ENCODE measurements around the gene ATP2B3.

The ATP2B3 gene

DNA sequence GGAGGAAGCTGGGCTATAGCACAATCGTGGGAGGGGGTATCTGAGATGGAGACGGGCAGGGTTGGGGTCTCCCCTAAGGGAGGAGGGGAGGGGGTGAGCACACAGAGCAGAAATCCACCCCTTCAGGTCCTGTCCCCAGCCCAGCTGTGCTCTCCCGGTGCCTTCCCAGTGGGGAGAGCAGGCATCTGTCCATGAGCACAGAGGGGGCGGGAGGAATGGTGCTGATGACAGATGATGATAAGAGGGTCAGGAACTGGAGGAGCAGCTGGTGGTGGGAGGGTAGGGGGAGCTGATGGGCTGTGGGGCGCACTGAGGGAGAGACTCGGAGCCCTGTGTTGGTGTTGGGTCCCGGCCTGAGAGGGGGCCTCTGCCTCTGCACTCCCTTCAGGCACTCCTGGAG is 8.6 kb downstream of the ATP2B3 start:
- H3K27me3 ChIP-seq (ENCODE audit: control insufficient read depth in 5 of 5, insufficient read depth in 4 of 5, low read length in 5 of 5), result peaks cover 14 to 75% (median 66%) of the 10 kb centered on the region in 5 donors

DNA sequence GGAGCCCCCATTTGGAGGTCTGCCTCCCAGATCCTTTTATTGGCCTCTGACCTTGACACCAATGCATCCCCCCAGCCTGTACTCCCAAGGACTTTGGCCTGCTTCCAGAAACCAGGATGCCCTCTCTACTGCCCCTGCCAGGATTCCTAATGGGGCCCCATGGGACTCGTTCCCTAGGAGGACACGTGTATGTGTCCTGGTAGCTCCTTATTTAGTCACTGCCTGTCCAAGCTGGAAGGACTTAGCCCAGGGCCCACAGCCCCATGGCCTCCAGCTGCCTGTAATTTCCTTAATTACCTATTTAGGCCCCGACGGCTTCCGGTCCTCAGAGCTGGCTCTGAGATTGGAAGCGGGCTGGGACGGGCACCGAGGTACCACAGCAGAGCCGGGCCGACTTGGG is 9.4 kb downstream of the ATP2B3 start:
- H3K27me3 ChIP-seq (ENCODE audit: control insufficient read depth in 5 of 5, insufficient read depth in 4 of 5, low read length in 5 of 5), result peaks cover 14 to 77% (median 63%) of the 10 kb centered on the region in 5 donors
- H3K9ac ChIP-seq (ENCODE audit: low read length in 5 of 5), result no peak overlapping the region
- no peak overlapping the region for H3K4me3 ChIP-seq (ENCODE audit: low read depth in 1 of 5, low read length in 5 of 5)
- no peaks in the 10 kb centered on the region for H3K36me3 ChIP-seq (ENCODE audit: control insufficient read depth in 5 of 5, insufficient read depth in 5 of 5, low read length in 5 of 5)
- no peaks in the 10 kb centered on the region for H3K4me1 ChIP-seq (ENCODE audit: control insufficient read depth in 5 of 5, insufficient read depth in 5 of 5, low read length in 5 of 5)
- H3K27ac ChIP-seq (ENCODE audit: low read depth, low read length), result no peak overlapping the region
- H3K9me3 ChIP-seq (ENCODE audit: control insufficient read depth in 5 of 5, low read length in 5 of 5), result peaks cover 0 to 2% (median 0%) of the 10 kb centered on the region in 5 donors

More for the DNA sequence above, 8.6 kb downstream of the ATP2B3 start:
- H3K9me3 ChIP-seq (ENCODE audit: control insufficient read depth in 5 of 5, low read length in 5 of 5), result peaks cover 0 to 2% (median 0%) of the 10 kb centered on the region in 5 donors
- H3K36me3 ChIP-seq (ENCODE audit: control insufficient read depth in 5 of 5, insufficient read depth in 5 of 5, low read length in 5 of 5), result no peaks in the 10 kb centered on the region
- no peak overlapping the region for H3K9ac ChIP-seq (ENCODE audit: low read length in 5 of 5)
- no peak overlapping the region for H3K4me3 ChIP-seq (ENCODE audit: low read depth in 1 of 5, low read length in 5 of 5)
- H3K27ac ChIP-seq (ENCODE audit: low read depth, low read length), result no peak overlapping the region
- peaks cover 0 to 3% (median 0%) of the 10 kb centered on the region in 5 donors for H3K4me1 ChIP-seq (ENCODE audit: control insufficient read depth in 5 of 5, insufficient read depth in 5 of 5, low read length in 5 of 5)

DNA sequence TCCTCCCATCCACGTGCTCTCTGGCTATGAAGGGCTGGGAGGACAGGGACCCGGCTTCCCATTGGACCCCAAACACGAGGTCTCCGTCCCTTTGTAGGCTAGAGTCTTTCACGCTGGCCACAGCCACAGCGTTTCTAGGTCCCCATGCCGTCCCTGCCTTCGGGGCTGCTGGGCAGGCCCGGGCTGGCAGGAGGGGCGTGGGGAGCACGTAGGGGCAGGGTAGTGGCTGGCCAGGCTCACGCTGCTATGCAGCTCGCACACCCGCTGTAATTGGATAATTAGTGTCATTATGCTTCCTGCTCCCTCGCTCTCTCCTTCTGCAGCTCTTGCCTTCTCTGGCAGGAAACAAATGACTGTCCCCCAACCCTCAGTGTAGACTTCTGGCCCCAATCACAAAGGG is 9.8 kb downstream of the ATP2B3 start:
- Histone ChIP-seq H3K4me3 (ENCODE audit: low read depth in 1 of 5, low read length in 5 of 5) (no peak overlapping the region), H3K27me3 (ENCODE audit: control insufficient read depth in 5 of 5, insufficient read depth in 4 of 5, low read length in 5 of 5) (peaks cover 14 to 74% (median 59%) of the 10 kb centered on the region in 5 donors), H3K27ac (ENCODE audit: low read depth, low read length) (no peak overlapping the region), H3K9ac (ENCODE audit: low read length in 5 of 5) (no peak overlapping the region), H3K4me1 (ENCODE audit: control insufficient read depth in 5 of 5, insufficient read depth in 5 of 5, low read length in 5 of 5) (no peaks in the 10 kb centered on the region), H3K9me3 (ENCODE audit: control insufficient read depth in 5 of 5, low read length in 5 of 5) (peaks cover 0 to 2% (median 0%) of the 10 kb centered on the region in 5 donors), H3K36me3 (ENCODE audit: control insufficient read depth in 5 of 5, insufficient read depth in 5 of 5, low read length in 5 of 5) (no peaks in the 10 kb centered on the region)

DNA sequence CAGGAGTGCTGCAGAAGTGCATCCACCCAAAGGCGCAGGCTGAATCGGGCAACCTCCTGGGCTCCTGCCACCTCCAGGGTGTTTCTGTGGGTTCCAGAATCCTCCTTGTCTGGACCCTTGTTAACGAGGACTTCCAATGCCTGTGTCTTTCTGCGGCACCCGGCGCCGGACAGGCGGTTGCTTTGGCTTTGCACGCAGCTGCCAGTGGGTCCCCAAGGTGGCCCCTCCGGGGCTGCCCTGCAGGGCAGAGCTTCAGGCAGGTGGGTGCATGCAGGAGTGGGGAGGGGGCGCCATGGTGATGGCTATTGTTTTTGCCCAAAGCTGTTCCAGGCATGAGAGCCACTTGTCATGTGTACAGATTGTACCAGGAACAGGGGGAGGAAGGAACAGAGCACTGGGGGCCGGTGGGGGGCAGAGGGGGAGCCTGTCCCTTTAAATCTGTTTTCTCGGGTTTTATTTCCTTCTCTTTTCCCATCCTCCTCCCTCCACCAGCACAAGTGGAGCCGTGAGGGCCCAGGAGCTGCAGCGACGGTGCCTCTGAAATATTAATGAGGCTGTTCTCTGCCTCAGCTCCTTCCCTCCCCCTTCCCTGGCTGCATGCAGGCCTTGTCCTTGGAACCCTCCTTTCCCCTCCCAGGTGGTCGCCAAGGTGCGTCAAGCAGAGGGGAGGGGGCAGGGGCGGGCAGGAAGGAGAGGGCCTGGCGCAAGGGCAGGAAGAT is 13.1 kb downstream of the ATP2B3 start:
- Histone ChIP-seq H3K27me3 (ENCODE audit: control insufficient read depth in 5 of 5, insufficient read depth in 4 of 5, low read length in 5 of 5) (peaks cover 14 to 70% (median 50%) of the 10 kb centered on the region in 5 donors), H3K4me3 (ENCODE audit: low read depth in 1 of 5, low read length in 5 of 5) (no peak overlapping the region), H3K27ac (ENCODE audit: low read depth, low read length) (no peak overlapping the region), H3K9me3 (ENCODE audit: control insufficient read depth in 5 of 5, low read length in 5 of 5) (peaks cover 0 to 2% (median 0%) of the 10 kb centered on the region in 5 donors), H3K9ac (ENCODE audit: low read length in 5 of 5) (no peak overlapping the region), H3K36me3 (ENCODE audit: control insufficient read depth in 5 of 5, insufficient read depth in 5 of 5, low read length in 5 of 5) (no peaks in the 10 kb centered on the region), H3K4me1 (ENCODE audit: control insufficient read depth in 5 of 5, insufficient read depth in 5 of 5, low read length in 5 of 5) (no peaks in the 10 kb centered on the region)

DNA sequence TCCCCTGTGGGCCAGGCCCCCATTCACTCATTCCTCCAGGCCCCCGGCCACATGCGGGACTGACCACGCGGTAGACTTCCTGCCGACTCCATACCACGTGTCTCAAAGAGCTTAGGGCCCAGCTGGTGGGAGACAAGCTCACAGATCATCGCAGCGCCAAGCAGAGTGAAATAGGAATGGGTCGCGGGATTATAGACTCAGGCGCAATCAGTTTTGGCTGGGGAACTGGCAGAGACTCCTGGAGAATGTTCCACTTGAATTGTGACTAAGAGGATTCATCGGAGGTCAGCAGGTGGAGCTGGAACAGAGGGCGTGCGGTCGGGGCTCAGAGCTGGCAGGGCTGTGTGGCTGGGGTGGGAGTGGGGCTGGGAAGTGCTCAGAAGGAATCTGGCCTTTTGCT is 15.6 kb downstream of the ATP2B3 start:
- H3K27me3 ChIP-seq (ENCODE audit: control insufficient read depth in 5 of 5, insufficient read depth in 4 of 5, low read length in 5 of 5), result peaks cover 4 to 65% (median 40%) of the 10 kb centered on the region in 5 donors
- peaks cover 0 to 2% (median 0%) of the 10 kb centered on the region in 5 donors for H3K9me3 ChIP-seq (ENCODE audit: control insufficient read depth in 5 of 5, low read length in 5 of 5)
- H3K9ac ChIP-seq (ENCODE audit: low read length in 5 of 5), result no peak overlapping the region
- no peak overlapping the region for H3K4me3 ChIP-seq (ENCODE audit: low read depth in 1 of 5, low read length in 5 of 5)
- H3K27ac ChIP-seq (ENCODE audit: low read depth, low read length), result no peak overlapping the region
- no peaks in the 10 kb centered on the region for H3K4me1 ChIP-seq (ENCODE audit: control insufficient read depth in 5 of 5, insufficient read depth in 5 of 5, low read length in 5 of 5)
- H3K36me3 ChIP-seq (ENCODE audit: control insufficient read depth in 5 of 5, insufficient read depth in 5 of 5, low read length in 5 of 5), result no peaks in the 10 kb centered on the region

DNA sequence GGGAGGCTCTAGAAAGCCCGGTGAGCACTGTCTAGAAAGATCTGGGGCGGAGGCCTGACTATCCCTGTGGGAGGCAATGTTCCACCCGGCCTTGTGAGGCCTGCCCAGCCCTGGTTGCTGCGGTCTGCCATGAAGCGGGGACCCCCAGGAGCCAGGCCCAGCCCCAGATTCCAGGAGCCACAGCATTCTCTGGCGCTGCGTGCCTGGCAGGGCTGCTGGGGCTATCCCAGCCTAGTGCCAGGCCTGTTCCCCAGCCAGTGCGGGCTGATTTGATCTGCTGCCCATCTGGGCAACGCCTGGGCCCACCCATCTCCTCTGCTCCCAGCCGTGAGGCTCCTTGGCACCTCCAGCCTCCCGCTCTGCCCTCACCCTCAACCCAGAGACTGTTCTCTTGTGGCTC is 19.6 kb downstream of the ATP2B3 start:
- Histone ChIP-seq H3K36me3 (ENCODE audit: control insufficient read depth in 5 of 5, insufficient read depth in 5 of 5, low read length in 5 of 5) (no peaks in the 10 kb centered on the region), H3K9ac (ENCODE audit: low read length in 5 of 5) (no peak overlapping the region), H3K27me3 (ENCODE audit: control insufficient read depth in 5 of 5, insufficient read depth in 4 of 5, low read length in 5 of 5) (peaks cover 4 to 60% (median 50%) of the 10 kb centered on the region in 5 donors), H3K4me3 (ENCODE audit: low read depth in 1 of 5, low read length in 5 of 5) (no peak overlapping the region), H3K4me1 (ENCODE audit: control insufficient read depth in 5 of 5, insufficient read depth in 5 of 5, low read length in 5 of 5) (no peaks in the 10 kb centered on the region), H3K9me3 (ENCODE audit: control insufficient read depth in 5 of 5, low read length in 5 of 5) (no peaks in the 10 kb centered on the region), H3K27ac (ENCODE audit: low read depth, low read length) (no peak overlapping the region)

DNA sequence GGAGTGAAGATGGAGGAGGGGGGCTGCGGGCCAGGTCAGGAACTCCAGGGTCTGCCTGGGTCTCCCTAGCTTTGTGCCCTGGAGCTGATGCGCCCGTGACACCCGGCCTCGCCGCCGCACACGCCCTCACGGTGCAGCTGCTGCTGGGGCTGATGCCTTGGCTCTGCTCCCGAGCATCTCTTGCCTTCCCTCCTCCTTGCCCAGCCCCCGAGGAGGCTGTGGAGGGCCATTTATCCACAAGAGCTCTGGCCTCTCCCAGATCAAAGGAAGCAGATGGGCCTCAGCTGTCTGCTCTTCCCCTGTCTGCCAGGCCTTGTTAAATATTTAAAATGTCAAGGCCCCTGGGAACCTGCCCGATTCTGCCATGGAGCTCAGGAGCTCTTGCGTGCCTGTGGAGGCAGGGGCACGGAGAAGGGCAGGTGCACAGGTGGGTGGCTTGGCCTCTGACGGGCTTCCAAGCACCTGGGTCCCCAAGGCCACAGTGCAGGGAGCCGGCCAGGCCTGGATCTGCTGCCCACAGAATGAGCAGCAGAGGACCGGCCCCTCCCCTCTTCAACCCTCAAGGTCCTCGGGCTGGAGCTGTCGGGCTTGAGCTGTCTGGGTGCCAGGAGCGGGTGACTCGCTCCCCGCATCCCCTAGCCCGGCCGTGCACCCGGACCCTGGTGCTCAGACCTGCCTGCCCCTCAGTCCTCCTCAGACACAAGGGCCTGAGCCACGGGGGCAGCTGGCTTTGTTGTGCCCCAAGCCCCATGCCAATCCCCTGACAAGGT is 20.3 kb downstream of the ATP2B3 start:
- Histone ChIP-seq H3K36me3 (ENCODE audit: control insufficient read depth in 5 of 5, insufficient read depth in 5 of 5, low read length in 5 of 5) (no peaks in the 10 kb centered on the region), H3K27ac (ENCODE audit: low read depth, low read length) (no peak overlapping the region), H3K4me3 (ENCODE audit: low read depth in 1 of 5, low read length in 5 of 5) (no peak overlapping the region), H3K9ac (ENCODE audit: low read length in 5 of 5) (peak overlapping the region in 1 of 5 donors; percentile 8), H3K27me3 (ENCODE audit: control insufficient read depth in 5 of 5, insufficient read depth in 4 of 5, low read length in 5 of 5) (peaks cover 4 to 60% (median 54%) of the 10 kb centered on the region in 5 donors), H3K9me3 (ENCODE audit: control insufficient read depth in 5 of 5, low read length in 5 of 5) (no peaks in the 10 kb centered on the region), H3K4me1 (ENCODE audit: control insufficient read depth in 5 of 5, insufficient read depth in 5 of 5, low read length in 5 of 5) (no peaks in the 10 kb centered on the region)

DNA sequence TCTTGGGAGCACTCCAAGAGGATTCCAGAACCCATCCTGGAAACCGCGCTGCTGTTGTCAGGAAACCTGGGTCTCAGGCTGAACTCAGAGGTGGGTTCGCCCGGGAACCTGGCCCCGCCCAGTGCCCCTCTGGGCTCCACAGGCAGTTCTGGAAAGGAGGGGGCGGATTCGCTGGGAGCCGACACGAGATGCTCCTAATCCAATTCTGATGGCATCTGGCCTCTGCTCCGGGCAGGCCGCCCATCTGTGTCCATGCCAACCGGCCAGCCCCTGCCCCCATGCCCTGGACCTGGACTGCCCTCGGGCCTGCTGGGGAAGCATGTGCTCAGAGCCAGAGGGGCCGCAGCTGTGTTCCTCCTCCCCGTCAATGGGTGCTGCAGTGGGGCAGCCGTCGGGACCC is 21.0 kb downstream of the ATP2B3 start:
- Histone ChIP-seq H3K27ac (ENCODE audit: low read depth, low read length) (no peak overlapping the region), H3K9ac (ENCODE audit: low read length in 5 of 5) (no peak overlapping the region), H3K4me1 (ENCODE audit: control insufficient read depth in 5 of 5, insufficient read depth in 5 of 5, low read length in 5 of 5) (no peaks in the 10 kb centered on the region), H3K9me3 (ENCODE audit: control insufficient read depth in 5 of 5, low read length in 5 of 5) (no peaks in the 10 kb centered on the region), H3K36me3 (ENCODE audit: control insufficient read depth in 5 of 5, insufficient read depth in 5 of 5, low read length in 5 of 5) (no peaks in the 10 kb centered on the region), H3K27me3 (ENCODE audit: control insufficient read depth in 5 of 5, insufficient read depth in 4 of 5, low read length in 5 of 5) (peaks cover 3 to 63% (median 49%) of the 10 kb centered on the region in 5 donors), H3K4me3 (ENCODE audit: low read depth in 1 of 5, low read length in 5 of 5) (no peak overlapping the region)

DNA sequence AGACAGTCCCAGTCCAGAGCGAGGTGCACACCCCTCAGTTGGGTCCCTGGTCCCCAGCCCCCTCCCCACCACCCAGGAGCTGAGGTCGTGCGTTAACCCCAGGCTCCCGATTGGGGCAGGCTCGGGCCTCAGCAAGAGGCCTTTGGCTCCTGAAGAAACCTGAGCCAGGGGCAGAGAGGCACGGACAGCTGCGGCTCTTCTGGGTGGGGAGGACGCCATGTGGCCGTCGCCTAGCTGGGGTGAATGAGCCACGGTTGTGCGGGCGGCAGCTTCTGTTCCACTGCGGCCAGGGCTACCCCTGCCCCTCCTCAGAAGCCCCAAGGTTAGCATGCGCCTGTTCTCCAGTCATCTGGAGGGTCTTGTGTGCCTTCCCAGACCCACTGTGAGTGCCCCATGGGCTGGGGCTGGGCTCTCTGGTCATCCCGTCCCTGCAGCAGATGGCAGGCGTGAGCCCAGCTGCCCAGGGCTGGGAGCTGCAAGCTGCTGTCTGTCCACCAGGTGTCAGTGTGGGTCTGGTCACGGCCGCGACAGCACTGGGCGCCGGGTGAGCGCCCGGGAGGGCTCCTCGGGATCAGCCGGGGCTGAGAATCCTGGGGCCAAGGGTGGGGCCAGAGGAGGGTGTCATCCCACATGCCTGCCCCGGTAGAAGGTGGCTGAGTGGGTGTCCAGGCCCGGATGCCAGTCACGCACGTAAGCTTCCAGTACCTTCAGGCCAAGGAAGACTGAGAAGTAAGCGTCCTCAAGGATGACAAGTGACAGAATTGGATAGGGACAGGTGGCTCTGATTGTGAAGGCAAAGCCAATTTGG is 21.9 kb downstream of the ATP2B3 start:
- Histone ChIP-seq H3K4me1 (ENCODE audit: control insufficient read depth in 5 of 5, insufficient read depth in 5 of 5, low read length in 5 of 5) (no peaks in the 10 kb centered on the region), H3K27ac (ENCODE audit: low read depth, low read length) (no peak overlapping the region)

More for the DNA sequence above, 21.9 kb downstream of the ATP2B3 start:
- H3K9ac ChIP-seq (ENCODE audit: low read length in 5 of 5), result no peak overlapping the region
- H3K27me3 ChIP-seq (ENCODE audit: control insufficient read depth in 5 of 5, insufficient read depth in 4 of 5, low read length in 5 of 5), result peaks cover 0 to 56% (median 41%) of the 10 kb centered on the region in 5 donors
- no peaks in the 10 kb centered on the region for H3K9me3 ChIP-seq (ENCODE audit: control insufficient read depth in 5 of 5, low read length in 5 of 5)
- no peaks in the 10 kb centered on the region for H3K36me3 ChIP-seq (ENCODE audit: control insufficient read depth in 5 of 5, insufficient read depth in 5 of 5, low read length in 5 of 5)
- H3K4me3 ChIP-seq (ENCODE audit: low read depth in 1 of 5, low read length in 5 of 5), result no peak overlapping the region

Measured in subcutaneous abdominal adipose tissue (tissue), 5 donors.